ENCODE results near the gene SEPTIN14.
"Not testable (repeated sequence)": the region's sequence is repeated elsewhere in the genome, so short reads cannot be mapped to it uniquely, and the experiment has no call there.

Gene SEPTIN14

GRCh38 chr7:55792048-55792447, 70.5 kb downstream of the SEPTIN14 start:
- H3K9me3 ChIP-seq (ENCODE audit: insufficient read depth, low read length) = no peaks in the 10 kb centered on the region
- no peaks in the 10 kb centered on the region for H3K27me3 ChIP-seq (ENCODE audit: low read length)
- no peaks in the 10 kb centered on the region for H3F3A ChIP-seq (ENCODE audit: insufficient read depth)
- H3K36me3 ChIP-seq (ENCODE audit: low read length) = no peaks in the 10 kb centered on the region
- H2AFZ ChIP-seq (ENCODE audit: low read depth, low read length, severe bottlenecking) = no peak overlapping the region
- H4K20me1 ChIP-seq (ENCODE audit: low read depth, low read length) = no peaks in the 10 kb centered on the region
- no peak overlapping the region for H3K27ac ChIP-seq (ENCODE audit: low read depth, low read length)
- H3K79me2 ChIP-seq (ENCODE audit: insufficient read depth, low read length) = no peaks in the 10 kb centered on the region
- TF ChIP-seq EZH2phosphoT487 (conservative IDR thresholded peaks at IDR 0.05; ENCODE audit: low read length) (no peak), CTCF (IDR thresholded peaks at IDR 0.05; ENCODE audit: insufficient read depth, low read length, poor library complexity, severe bottlenecking) (no peak)
- no peak overlapping the region for H3K4me3 ChIP-seq (ENCODE audit: insufficient read depth, low read length, poor library complexity, severe bottlenecking)
- H3K4me2 ChIP-seq (ENCODE audit: low read depth, low read length, poor library complexity, severe bottlenecking) = no peak overlapping the region
- no peaks in the 10 kb centered on the region for H3K9me2 ChIP-seq (replicated peaks; ENCODE audit: insufficient read depth, low read length)
- H3K9ac ChIP-seq (ENCODE audit: low read length) = no peak overlapping the region

GRCh38 chr7:55787796-55788195, 74.8 kb downstream of the SEPTIN14 start:
- Histone ChIP-seq H3K4me3 (ENCODE audit: insufficient read depth, low read length, poor library complexity, severe bottlenecking) (no peak overlapping the region), H3K9me3 (ENCODE audit: insufficient read depth, low read length) (no peaks in the 10 kb centered on the region), H3K79me2 (ENCODE audit: insufficient read depth, low read length) (no peaks in the 10 kb centered on the region), H3K36me3 (ENCODE audit: low read length) (no peaks in the 10 kb centered on the region), H3F3A (ENCODE audit: insufficient read depth) (no peaks in the 10 kb centered on the region), H2AFZ (ENCODE audit: low read depth, low read length, severe bottlenecking) (no peak overlapping the region), H4K20me1 (ENCODE audit: low read depth, low read length) (no peaks in the 10 kb centered on the region), H3K4me2 (ENCODE audit: low read depth, low read length, poor library complexity, severe bottlenecking) (no peak overlapping the region), H3K27me3 (ENCODE audit: low read length) (no peaks in the 10 kb centered on the region), H3K9me2 (replicated peaks; ENCODE audit: insufficient read depth, low read length) (no peaks in the 10 kb centered on the region), H3K9ac (ENCODE audit: low read length) (no peak overlapping the region), H3K27ac (ENCODE audit: low read depth, low read length) (no peak overlapping the region)
- no peak for TF ChIP-seq EZH2phosphoT487 (conservative IDR thresholded peaks at IDR 0.05; ENCODE audit: low read length)

GRCh38 chr7:55786901-55787300, 75.7 kb downstream of the SEPTIN14 start:
- no peak overlapping the region for H3K9ac ChIP-seq (ENCODE audit: low read length)
- no peaks in the 10 kb centered on the region for H3K27me3 ChIP-seq (ENCODE audit: low read length)
- TF ChIP-seq EZH2phosphoT487 (conservative IDR thresholded peaks at IDR 0.05; ENCODE audit: low read length) = no peak
- TF ChIP-seq CTCF (IDR thresholded peaks at IDR 0.05; ENCODE audit: insufficient read depth, low read length, poor library complexity, severe bottlenecking) = no peak
- H3K4me2 ChIP-seq (ENCODE audit: low read depth, low read length, poor library complexity, severe bottlenecking) = no peak overlapping the region
- H2AFZ ChIP-seq (ENCODE audit: low read depth, low read length, severe bottlenecking) = no peak overlapping the region
- H3K9me2 ChIP-seq (replicated peaks; ENCODE audit: insufficient read depth, low read length) = no peaks in the 10 kb centered on the region
- H3K9me3 ChIP-seq (ENCODE audit: insufficient read depth, low read length) = no peaks in the 10 kb centered on the region
- no peak overlapping the region for H3K4me3 ChIP-seq (ENCODE audit: insufficient read depth, low read length, poor library complexity, severe bottlenecking)
- no peaks in the 10 kb centered on the region for H3K36me3 ChIP-seq (ENCODE audit: low read length)
- no peak overlapping the region for H3K27ac ChIP-seq (ENCODE audit: low read depth, low read length)
- no peaks in the 10 kb centered on the region for H4K20me1 ChIP-seq (ENCODE audit: low read depth, low read length)
- no peaks in the 10 kb centered on the region for H3K79me2 ChIP-seq (ENCODE audit: insufficient read depth, low read length)
- no peaks in the 10 kb centered on the region for H3F3A ChIP-seq (ENCODE audit: insufficient read depth)

GRCh38 chr7:55785444-55785843, 77.1 kb downstream of the SEPTIN14 start:
- not testable (repeated sequence) for H3K9me2 ChIP-seq (replicated peaks; ENCODE audit: insufficient read depth, low read length); H4K20me1 ChIP-seq (ENCODE audit: low read depth, low read length); H3K4me2 ChIP-seq (ENCODE audit: low read depth, low read length, poor library complexity, severe bottlenecking); H3F3A ChIP-seq (ENCODE audit: insufficient read depth); H3K9ac ChIP-seq (ENCODE audit: low read length); H3K27me3 ChIP-seq (ENCODE audit: low read length); H3K9me3 ChIP-seq (ENCODE audit: insufficient read depth, low read length); H3K27ac ChIP-seq (ENCODE audit: low read depth, low read length); H3K36me3 ChIP-seq (ENCODE audit: low read length); H2AFZ ChIP-seq (ENCODE audit: low read depth, low read length, severe bottlenecking); H3K79me2 ChIP-seq (ENCODE audit: insufficient read depth, low read length); H3K4me3 ChIP-seq (ENCODE audit: insufficient read depth, low read length, poor library complexity, severe bottlenecking)
